ENCODE data around the gene CTTN. TPM values are rescaled to one million over a fixed set of nuclear protein-coding genes. Genes with fewer than 3 reads are reported as not detected.

The CTTN gene
- total and polyA plus RNA-seq, 2 of the 13 experiments (the other 11 are each of a cell fraction or from before 2014, with no cell fraction given): 84.4 to 114 TPM

DNA sequence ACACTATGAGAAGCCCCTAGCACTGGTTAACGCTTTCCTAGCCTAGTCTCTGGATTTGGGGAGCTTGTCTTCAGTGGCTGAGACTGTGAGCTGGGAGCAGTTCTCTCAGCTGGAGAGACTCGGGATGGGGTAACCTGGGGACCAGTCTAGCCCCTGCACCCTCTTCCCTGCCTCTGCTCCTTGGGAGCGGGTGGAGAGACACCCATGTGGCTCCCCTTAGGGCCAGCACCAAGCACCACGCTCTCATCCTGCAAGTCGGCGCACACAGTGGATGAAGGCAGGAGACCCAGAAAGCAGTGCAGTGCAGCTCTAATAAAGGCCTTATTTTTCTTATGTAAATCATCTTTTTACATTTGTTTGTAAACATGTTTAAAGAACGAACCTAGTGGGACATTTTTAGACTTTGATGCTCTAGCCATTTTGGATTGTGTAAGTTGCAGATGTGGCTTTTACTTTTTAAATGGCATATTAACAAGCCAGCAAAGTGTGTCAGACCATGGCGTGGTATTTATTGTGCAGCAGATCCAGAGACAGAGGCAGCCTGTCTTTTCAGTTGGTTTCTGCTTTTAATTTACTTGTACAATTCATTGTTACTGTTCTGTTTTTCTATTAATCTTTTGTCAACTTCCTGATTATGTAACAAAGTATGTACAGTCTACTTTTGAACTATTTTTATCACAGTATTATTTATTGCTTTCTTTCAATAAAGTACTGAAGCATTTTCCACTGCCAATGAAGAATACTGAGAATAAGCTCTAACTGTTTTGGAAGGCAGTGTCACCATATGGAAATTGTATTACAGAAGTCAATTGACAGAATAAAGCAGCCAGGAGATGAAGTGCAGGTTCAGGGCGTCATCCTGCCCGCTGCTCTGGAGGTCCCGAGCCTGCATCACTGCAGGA is 14.4 kb upstream of the CTTN start:
- BruUV-seq (replicated peaks): no TSS peak
- no peak for DNase-seq (ENCODE audit: low spot score)
- no peak overlapping the region for H2AFZ ChIP-seq (ENCODE audit: low read length)
- no peak for ATAC-seq
- H3K4me1 ChIP-seq (ENCODE audit: insufficient read depth, low read length): no peaks in the 10 kb centered on the region
- H3K79me2 ChIP-seq (ENCODE audit: insufficient read depth, low read length): no peaks in the 10 kb centered on the region
- H3K9me3 ChIP-seq (ENCODE audit: low read length): no peaks in the 10 kb centered on the region
- peaks cover 3% of the 10 kb centered on the region; the same call in 1 of the 2 replicates for H4K20me1 ChIP-seq (ENCODE audit: insufficient read depth, low read length)
- CTCF ChIA-PET (ENCODE audit: low intra/inter-chr PET ratio, low total read pairs): no interaction called here
- POLR2A ChIA-PET: no interaction called here
- peaks cover 10 to 47% of the 10 kb centered on the region in 2 experiments for H3K36me3 ChIP-seq (replicated peaks in 1 of 2; ENCODE audit: control insufficient read depth in 1 of 2, insufficient read depth in 2 of 2, low read length in 2 of 2)
- H3K4me3 ChIP-seq (replicated peaks in 1 of 3; ENCODE audit: insufficient read depth in 1 of 3, low read depth in 2 of 3, low read length in 3 of 3): no peak overlapping the region
- no peak overlapping the region for H3K27ac ChIP-seq (ENCODE audit: extremely low read length, insufficient read depth, low read length)
- H3K27me3 ChIP-seq (ENCODE audit: control insufficient read depth in 1 of 2, insufficient read depth in 2 of 2, low read length in 2 of 2): no peaks in the 10 kb centered on the region
- TF ChIP-seq ZBTB39 (CRISPR knock-in tag; IDR thresholded peaks at IDR 0.05) (no peak), RBM22 (optimal IDR thresholded peaks at IDR 0.05; ENCODE audit: low read length) (peak; percentile 52)
- intact Hi-C loops (cut with micrococcal nuclease; ENCODE audit: unreplicated experiment): no loop called here
- FAIRE-seq: no peak
- H3K9ac ChIP-seq (ENCODE audit: insufficient read depth, low read depth, low read length): no peak overlapping the region
- in situ Hi-C loops (cut with HindIII; ENCODE audit: extremely low pct_ligation_motif_present, low pct_unique_long_range_greater_than_20kb): no loop called here
- H3K4me2 ChIP-seq (ENCODE audit: low read depth, low read length): no peak overlapping the region
- WGBS (ENCODE audit: low lambda C conversion rate): 94% methylated on average over 10 of the region's 11 CpGs

GRCh38 chr11:70384566-70385152 is 13.7 kb upstream of the CTTN start:
- ATAC-seq: 0 out of 3 replicates have a peak, but pooled peaks have one; percentile 19
- intact Hi-C loops (cut with micrococcal nuclease; ENCODE audit: unreplicated experiment) (no loop called here), in situ Hi-C loops (cut with HindIII; ENCODE audit: extremely low pct_ligation_motif_present, low pct_unique_long_range_greater_than_20kb) (no loop called here)
- no peak for DNase-seq (ENCODE audit: low spot score)
- Histone ChIP-seq H3K27ac (ENCODE audit: extremely low read length, insufficient read depth, low read length) (no peak overlapping the region), H3K4me1 (ENCODE audit: insufficient read depth, low read length) (no peaks in the 10 kb centered on the region), H3K9me3 (ENCODE audit: low read length) (no peaks in the 10 kb centered on the region), H3K4me2 (ENCODE audit: low read depth, low read length) (no peak overlapping the region), H3K9ac (ENCODE audit: insufficient read depth, low read depth, low read length) (no peak overlapping the region), H2AFZ (ENCODE audit: low read length) (no peak overlapping the region), H3K4me3 (replicated peaks in 1 of 3; ENCODE audit: insufficient read depth in 1 of 3, low read depth in 2 of 3, low read length in 3 of 3) (no peak overlapping the region), H3K79me2 (ENCODE audit: insufficient read depth, low read length) (no peaks in the 10 kb centered on the region), H4K20me1 (ENCODE audit: insufficient read depth, low read length) (peaks cover 3% of the 10 kb centered on the region; the same call in 1 of the 2 replicates), H3K36me3 (replicated peaks in 1 of 2; ENCODE audit: control insufficient read depth in 1 of 2, insufficient read depth in 2 of 2, low read length in 2 of 2) (peaks cover 8 to 49% of the 10 kb centered on the region in 2 experiments), H3K27me3 (ENCODE audit: control insufficient read depth in 1 of 2, insufficient read depth in 2 of 2, low read length in 2 of 2) (no peaks in the 10 kb centered on the region)
- CTCF ChIA-PET (ENCODE audit: low intra/inter-chr PET ratio, low total read pairs): no interaction called here
- TF ChIP-seq RBM22 (optimal IDR thresholded peaks at IDR 0.05; ENCODE audit: low read length) (peak; percentile 74), ZNF17 (CRISPR knock-in tag; IDR thresholded peaks at IDR 0.05) (no peak), ZBTB21 (CRISPR knock-in tag; IDR thresholded peaks at IDR 0.05) (no peak), ZMYM4 (CRISPR knock-in tag; IDR thresholded peaks at IDR 0.05) (no peak), AGO2 (optimal IDR thresholded peaks at IDR 0.05; ENCODE audit: low read depth, low read length) (peak; percentile 65), CEBPG (CRISPR knock-in tag; IDR thresholded peaks at IDR 0.05) (no peak), ZBTB4 (CRISPR knock-in tag; IDR thresholded peaks at IDR 0.05; ENCODE audit: borderline replicate concordance) (no peak), ATAD3A (CRISPR knock-in tag; IDR thresholded peaks at IDR 0.05) (no peak)
- WGBS (ENCODE audit: low lambda C conversion rate): 98% methylated on average over 18 of the region's 18 CpGs
- no TSS peak for BruUV-seq (replicated peaks)
- POLR2A ChIA-PET: no interaction called here
- FAIRE-seq: no peak

Data from HepG2 (cell line).